ENCODE measurements around the gene DSPP.

Gene DSPP

DNA sequence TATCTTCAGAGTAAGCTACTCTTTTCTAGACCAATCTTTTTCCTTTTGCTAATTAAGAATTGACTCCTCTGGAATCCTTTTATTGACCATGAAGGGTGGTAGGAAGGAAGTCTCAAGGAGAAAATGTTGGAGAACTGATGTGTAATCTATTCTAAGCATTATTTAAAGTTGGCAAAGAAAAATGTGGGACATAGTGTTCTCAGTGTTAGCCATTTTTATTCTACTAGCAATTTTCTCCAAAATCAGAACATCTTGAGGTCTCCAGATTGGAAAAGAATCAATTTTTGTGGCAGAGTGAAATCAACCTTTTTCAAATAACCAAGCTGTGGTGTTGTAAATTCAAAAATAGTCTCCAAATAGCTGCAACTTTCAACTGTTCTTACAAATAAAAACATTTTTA, 23.3 kb downstream of the DSPP start:
- DNase-seq (ENCODE audit: low spot score): no peak

DNA sequence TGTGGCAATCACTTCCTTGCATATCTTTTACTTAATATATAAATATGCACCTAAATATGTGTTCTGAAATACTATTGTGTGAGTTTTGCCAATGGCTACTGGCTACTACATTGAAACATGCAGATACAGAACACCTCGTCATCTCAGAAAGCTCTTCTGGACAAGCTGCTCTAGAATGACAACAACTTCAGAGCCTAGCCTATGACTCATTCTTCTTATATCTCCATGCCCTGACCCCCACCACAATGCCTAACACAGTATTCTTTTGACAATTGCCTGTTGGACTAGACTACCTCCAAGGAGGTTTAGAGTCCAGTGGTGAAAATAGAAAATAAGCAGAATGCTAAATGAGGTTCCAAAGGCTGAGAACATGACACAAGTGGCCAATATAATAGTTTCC, 24.1 kb downstream of the DSPP start:
- no peak for DNase-seq (ENCODE audit: low spot score)

DNA sequence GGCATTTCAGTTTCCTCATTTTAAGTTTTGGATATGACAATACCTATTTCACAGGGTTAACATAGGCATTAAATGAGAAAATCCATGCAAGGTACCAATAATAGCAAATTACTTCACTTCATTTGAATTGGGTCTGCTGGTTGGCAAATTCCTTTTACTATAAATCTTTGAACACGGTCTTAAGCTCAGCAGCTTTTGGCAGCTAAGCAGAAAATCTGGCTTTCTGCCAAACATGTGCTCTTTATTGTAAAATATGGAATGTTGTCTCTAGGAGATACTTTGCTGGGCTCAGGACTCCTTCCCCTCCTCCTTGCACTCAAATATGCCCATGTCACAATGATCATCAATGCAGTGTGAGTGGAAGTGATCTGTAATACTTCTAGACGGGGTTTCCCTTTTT, 24.9 kb downstream of the DSPP start:
- DNase-seq (ENCODE audit: low spot score): no peak

DNA sequence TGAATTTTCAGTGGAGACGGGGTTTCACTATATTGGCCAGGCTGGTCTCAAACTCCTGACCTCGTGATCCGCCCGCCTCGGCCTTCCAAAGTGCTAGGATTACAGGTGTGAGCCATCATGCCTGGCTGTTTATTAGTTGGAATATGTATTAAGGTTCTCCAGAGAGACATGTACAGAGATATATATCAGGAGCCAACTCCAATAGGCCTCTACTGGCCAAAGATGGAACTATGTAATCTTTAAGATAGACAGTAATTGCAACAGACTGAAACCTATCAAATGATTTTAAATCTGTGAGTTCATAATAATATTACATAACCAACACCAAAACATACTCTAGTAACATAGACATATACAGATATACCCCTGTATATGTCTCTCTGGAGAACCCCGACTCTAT, 36.0 kb downstream of the DSPP start:
- no peak for DNase-seq (ENCODE audit: low spot score)

DNA sequence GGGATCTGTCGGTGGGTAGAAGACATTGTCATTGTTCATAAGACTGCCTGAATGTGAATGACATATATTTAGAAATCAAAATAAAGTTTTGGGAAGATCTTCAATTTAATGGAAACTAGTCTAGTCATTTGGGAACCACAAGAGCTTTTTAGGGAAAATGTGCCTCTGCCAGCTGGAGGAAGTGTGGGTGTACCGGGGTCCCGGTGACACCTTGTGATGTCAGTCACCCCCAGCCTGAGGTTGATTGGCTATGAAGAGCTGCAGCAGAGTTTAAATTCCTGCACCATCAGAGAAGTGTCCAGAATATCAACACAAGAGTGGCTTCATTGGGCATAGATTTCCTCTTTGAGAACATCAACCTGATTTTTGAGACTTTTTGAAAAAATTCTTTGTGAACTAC, 41.7 kb downstream of the DSPP start, which contains the start of gene DMP1:
TSS of gene DMP1 (plus strand) at position 301 of the 400 bp plus-strand sequence. CDS start 6,213 bp downstream, outside the sequence.
- DNase-seq (ENCODE audit: low spot score): no peak

DNA sequence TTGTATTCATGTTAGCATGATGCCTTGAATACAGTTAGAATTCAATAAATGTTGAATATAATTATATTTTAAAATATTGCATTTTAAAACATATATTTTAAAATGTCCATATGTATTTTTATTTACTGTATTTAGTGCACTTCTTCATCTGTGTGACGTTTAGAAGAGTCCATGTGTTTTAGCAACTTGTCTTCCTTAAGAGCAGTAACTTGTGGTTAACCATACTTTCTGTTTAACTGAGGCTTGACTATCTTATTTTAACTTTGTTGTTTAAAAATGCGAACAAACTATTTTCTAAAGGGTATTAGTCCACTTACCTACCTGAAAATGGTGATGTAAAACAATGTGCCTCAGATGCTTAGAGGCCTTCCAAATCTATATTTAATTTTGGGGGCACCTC, 42.6 kb downstream of the DSPP start:
- DNase-seq (ENCODE audit: low spot score): no peak

DNA sequence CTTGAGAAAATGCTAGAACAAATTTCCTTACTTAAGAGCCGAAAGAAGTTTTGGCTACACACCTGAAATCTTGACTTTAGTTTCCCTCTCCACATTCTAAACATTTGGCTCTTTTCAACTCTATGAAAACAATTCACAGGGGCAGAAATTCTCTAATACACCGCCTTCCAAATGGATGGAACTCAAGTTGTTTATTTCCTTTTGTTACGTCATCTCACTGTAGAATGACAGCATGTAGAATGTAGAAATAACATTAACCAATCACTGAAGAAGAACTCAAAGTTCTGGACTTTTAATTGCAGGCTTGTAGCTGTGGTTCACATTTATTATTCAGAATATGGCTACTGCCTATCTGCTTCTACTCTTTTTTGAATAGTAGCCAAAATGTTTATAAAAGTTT, 43.6 kb downstream of the DSPP start:
- no peak for DNase-seq (ENCODE audit: low spot score)

DNA sequence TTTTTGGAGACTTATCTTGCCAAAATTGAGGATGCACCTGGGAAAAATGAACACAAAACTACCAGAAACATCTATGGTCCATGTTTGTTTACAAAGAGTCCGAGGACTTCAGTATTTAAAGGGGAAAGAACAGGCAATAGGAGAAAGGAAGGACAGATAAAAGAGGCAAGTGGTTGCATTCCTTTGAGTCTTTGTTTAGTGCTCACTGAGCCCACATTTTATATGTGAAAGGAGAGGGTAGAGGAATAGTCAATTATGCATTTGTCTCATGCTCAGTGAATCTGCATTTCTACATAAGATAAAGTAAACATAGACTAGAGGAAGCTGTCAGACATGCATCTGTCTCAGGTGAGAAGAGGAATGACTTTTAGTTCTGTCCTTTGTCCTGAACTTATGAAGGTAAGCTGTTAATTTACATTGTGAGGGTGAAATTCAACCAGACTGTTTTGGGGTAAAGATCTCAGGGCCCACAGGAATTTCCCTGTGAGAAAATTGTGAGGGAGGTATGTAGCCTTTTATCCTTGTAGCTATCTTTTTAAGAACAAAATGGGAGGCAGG, 46.2 kb downstream of the DSPP start:
- DNase-seq (ENCODE audit: low spot score): no peak

DNA sequence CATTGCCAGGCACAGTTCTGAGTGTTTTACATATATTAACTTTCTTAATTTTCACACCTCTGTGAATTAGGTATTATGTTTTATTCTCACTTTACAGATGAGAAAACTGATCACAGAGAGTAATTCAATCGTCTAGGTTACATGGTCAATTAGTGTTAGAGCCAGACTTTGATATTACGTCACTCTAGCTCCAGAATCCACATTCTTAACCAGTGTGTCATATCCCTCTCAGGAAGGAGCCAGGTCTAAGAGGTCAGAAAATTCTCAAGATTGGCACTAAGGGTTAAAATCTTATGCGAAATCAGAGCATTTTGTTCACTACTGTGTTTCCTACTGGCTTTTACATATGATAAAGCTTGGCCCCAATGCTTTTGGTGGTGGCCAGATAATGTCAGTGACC, 49.2 kb downstream of the DSPP start:
- DNase-seq (ENCODE audit: low spot score): peak; percentile 82

DNA sequence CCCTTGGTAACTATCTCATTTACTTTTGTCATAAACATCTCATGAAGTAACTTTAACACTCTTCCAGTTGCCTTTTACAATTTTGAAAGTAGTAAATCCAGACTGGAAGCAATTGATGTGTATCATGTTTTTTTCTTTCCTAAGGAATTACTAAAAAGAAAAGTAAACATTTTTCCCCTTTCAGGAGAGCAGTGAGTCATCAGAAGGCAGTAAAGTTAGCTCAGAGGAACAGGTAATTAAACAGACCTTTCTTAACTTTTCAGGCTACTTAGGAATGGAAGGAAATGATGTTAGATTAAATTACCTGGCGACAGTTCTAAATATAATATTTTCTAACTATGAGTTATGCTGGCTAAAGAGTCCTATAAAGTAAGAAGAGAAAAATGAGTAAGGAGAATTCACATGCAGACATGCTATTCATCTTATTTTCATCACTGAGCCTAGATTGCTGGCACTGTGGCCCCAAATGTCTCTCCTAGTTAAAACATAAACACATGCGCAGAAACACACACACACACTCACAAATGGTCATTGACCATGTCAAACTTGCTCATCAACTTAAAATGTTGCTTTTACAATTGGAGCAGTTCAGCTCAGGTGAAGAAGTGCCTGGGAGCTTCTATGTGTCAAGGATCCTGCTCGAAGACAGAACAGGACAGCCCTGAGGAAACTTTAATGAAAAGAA, 51.1 kb downstream of the DSPP start:
- DNase-seq (ENCODE audit: low spot score): no peak

DNA sequence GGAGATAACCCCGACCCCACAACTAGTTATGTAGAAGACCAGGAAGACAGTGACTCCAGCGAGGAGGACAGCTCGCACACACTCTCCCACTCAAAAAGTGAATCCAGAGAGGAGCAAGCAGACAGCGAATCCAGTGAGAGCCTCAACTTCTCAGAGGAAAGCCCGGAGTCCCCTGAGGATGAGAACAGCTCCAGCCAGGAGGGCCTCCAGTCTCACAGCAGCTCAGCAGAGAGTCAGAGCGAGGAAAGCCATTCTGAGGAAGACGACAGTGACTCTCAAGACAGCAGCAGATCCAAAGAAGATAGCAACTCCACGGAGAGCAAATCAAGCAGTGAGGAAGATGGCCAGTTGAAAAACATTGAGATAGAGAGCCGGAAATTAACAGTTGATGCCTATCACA, 54.5 kb downstream of the DSPP start:
- DNase-seq (ENCODE audit: low spot score): no peak

Data from kidney capillary endothelial cell (primary cell).